Neural crest cell (in vitro differentiated cells): ENCODE results near the gene PTGR1. TPM values are rescaled to one million over a fixed set of nuclear protein-coding genes. Genes with fewer than 3 reads are reported as not detected.

Experiments
- DNase-seq: peaks from one replicate; pipeline ENCODE4 v3.0.0; 2021; ENCODE audit warnings: low read depth, mixed read lengths, low spot score
- H3K27ac Mint-ChIP-seq: one replicate; pipeline ENCODE4 v1.8.0; 2021; ENCODE audit warnings: mild to moderate bottlenecking, mixed read lengths; ENCODE audit not compliant: unreplicated experiment
- H3K27me3 Mint-ChIP-seq: 2 replicates; pipeline ENCODE4 v1.8.0; 2021; ENCODE audit warnings: low read depth, mild to moderate bottlenecking, mixed read lengths
- H3K36me3 Mint-ChIP-seq: 2 replicates; pipeline ENCODE4 v1.8.0; 2021; ENCODE audit warnings: low read depth, mild to moderate bottlenecking, mixed read lengths
- H3K4me1 Mint-ChIP-seq: 2 replicates; pipeline ENCODE4 v1.8.0; 2021; ENCODE audit warnings: mixed read lengths
- H3K4me3 Mint-ChIP-seq: one replicate; pipeline ENCODE4 v1.8.0; 2021; ENCODE audit warnings: mild to moderate bottlenecking, mixed read lengths
- H3K9me3 Mint-ChIP-seq: 2 replicates; pipeline ENCODE4 v1.8.0; 2021; ENCODE audit warnings: mixed read lengths
- total RNA-seq: library from RNA; stranded (reverse); gene quantifications from 2 replicates; pipeline ENCODE4 v1.2.1, GENCODE V29; 2021
- TF ChIP-seq, protein P1 (sequence below): fragments of 200-600 bp; sonication (generic); conservative IDR thresholded peaks from 2 replicates; pipeline ENCODE4 v1.5.0; 2021; ENCODE audit warnings: antibody characterized with exemption, mild to moderate bottlenecking

The PTGR1 gene
- total RNA-seq, 1 donor from 2014 or later = 51.5 TPM

DNA sequence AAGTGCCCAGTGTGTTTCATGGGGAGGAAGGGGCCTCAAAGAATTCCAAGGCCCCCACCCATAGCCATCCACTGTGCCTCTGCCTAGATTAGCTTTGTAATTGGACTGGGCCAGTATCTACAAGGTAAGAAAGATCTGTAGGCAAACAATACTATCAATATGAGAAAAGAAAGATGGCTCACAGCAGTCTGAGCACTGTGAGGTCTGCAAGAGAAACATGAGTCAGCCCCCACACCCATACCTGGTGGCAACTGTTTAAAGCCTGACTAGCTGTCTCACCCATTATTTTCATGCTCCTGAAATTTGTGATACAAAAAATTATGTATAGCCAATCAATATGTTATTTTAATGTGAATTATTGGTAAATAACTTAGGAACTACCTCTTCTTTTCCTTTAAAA lies 84.5 kb downstream of the PTGR1 start:
- H3K9me3 Mint-ChIP-seq = peaks cover 7% of the 10 kb centered on the region
- peaks cover 3% of the 10 kb centered on the region for H3K36me3 Mint-ChIP-seq
- H3K27ac Mint-ChIP-seq = no peak overlapping the region
- no peaks in the 10 kb centered on the region for H3K4me1 Mint-ChIP-seq
- no peaks in the 10 kb centered on the region for H3K27me3 Mint-ChIP-seq
- TF ChIP-seq, protein P1, sequence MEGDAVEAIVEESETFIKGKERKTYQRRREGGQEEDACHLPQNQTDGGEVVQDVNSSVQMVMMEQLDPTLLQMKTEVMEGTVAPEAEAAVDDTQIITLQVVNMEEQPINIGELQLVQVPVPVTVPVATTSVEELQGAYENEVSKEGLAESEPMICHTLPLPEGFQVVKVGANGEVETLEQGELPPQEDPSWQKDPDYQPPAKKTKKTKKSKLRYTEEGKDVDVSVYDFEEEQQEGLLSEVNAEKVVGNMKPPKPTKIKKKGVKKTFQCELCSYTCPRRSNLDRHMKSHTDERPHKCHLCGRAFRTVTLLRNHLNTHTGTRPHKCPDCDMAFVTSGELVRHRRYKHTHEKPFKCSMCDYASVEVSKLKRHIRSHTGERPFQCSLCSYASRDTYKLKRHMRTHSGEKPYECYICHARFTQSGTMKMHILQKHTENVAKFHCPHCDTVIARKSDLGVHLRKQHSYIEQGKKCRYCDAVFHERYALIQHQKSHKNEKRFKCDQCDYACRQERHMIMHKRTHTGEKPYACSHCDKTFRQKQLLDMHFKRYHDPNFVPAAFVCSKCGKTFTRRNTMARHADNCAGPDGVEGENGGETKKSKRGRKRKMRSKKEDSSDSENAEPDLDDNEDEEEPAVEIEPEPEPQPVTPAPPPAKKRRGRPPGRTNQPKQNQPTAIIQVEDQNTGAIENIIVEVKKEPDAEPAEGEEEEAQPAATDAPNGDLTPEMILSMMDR = no peak
- DNase-seq = no peak
- no peak overlapping the region for H3K4me3 Mint-ChIP-seq

Other genes starting within 250 kb of the PTGR1 start
- 86.4 and 101 TPM in 2 replicates for gene ECPAS, start 115.3 kb downstream of the PTGR1 start, total RNA-seq
- gene ZNF483, start 74.5 kb downstream of the PTGR1 start, total RNA-seq = 26.0 and 28.7 TPM in 2 replicates
- gene DNAJC25, start 31.7 kb upstream of the PTGR1 start, total RNA-seq = 6.0 and 6.3 TPM in 2 replicates
- 37.8 and 38.1 TPM in 2 replicates for gene GNG10, start 62.0 kb upstream of the PTGR1 start, total RNA-seq
- gene SHOC1, start 195.3 kb upstream of the PTGR1 start, total RNA-seq = not detected in 2 replicates